Transverse colon (tissue), 4 donors: Measurements from ENCODE around the gene PABPN1. TPM values are rescaled to one million over a fixed set of nuclear protein-coding genes. Genes with fewer than 3 reads are reported as not detected.

Experiments used
- DNase-seq: peaks from one replicate; pipeline ENCODE4 v3.0.0-alpha.2; 2019
- H3K27ac ChIP-seq, 4 donors: fragments of 200-600 bp; sonication (generic); 2 replicates each; pipeline ENCODE4 v1.5.1; 2016 to 2018; ENCODE audit warnings: inconsistent platforms in 4 of 4
- H3K27me3 ChIP-seq: fragments of 200-600 bp; sonication (generic); 2 replicates; pipeline ENCODE4 v1.5.1; 2017; ENCODE audit warnings: inconsistent platforms
- H3K36me3 ChIP-seq, 4 donors: fragments of 200-600 bp; sonication (generic); 2 replicates each; pipeline ENCODE4 v1.5.1; 2017 to 2019; ENCODE audit warnings: inconsistent platforms in 4 of 4
- H3K4me1 ChIP-seq, 4 donors: fragments of 200-600 bp; sonication (generic); 2 replicates each; pipeline ENCODE4 v1.5.1; 2017 to 2020; ENCODE audit warnings: inconsistent platforms in 4 of 4
- H3K4me3 ChIP-seq, 4 donors: fragments of 200-600 bp; sonication (generic); 1 replicate in 1 of 4; 2 replicates in 3 of 4; pipeline versions ENCODE4 v1.5.1 to v1.6.1; 2017 to 2019; ENCODE audit warnings: inconsistent platforms in 4 of 4
- H3K9me3 ChIP-seq, 2 donors: fragments of 200-600 bp; sonication (generic); 2 replicates each; pipeline ENCODE4 v1.5.1; 2017 to 2019; ENCODE audit warnings: inconsistent platforms in 2 of 2
- CTCF ChIP-seq, 5 experiments: fragments of 200-600 bp in 3 of 5; fragments of 450-650 bp in 2 of 5; sonication (generic) in 3 of 5; IDR thresholded peaks; 1 replicate in 2 of 5; 2 replicates in 3 of 5; pipeline ENCODE4 v1.5.1; 2016 to 2017; ENCODE audit warnings: antibody characterized with exemption in 5 of 5, inconsistent platforms in 3 of 5, mild to moderate bottlenecking in 2 of 5, moderate library complexity in 1 of 5
- EP300 ChIP-seq: sonication (generic); formaldehyde crosslinking; IDR thresholded peaks from one replicate; pipeline ENCODE4 v1.6.1; 2017; ENCODE audit warnings: antibody characterized with exemption, low read depth
- POLR2A ChIP-seq: fragments of 450-650 bp; IDR thresholded peaks from one replicate; pipeline ENCODE4 v1.6.1; 2016; ENCODE audit warnings: antibody characterized with exemption, mild to moderate bottlenecking, moderate library complexity
- POLR2AphosphoS5 ChIP-seq, 3 donors: sonication (generic); formaldehyde crosslinking; IDR thresholded peaks; one replicate each; pipeline ENCODE4 v1.6.1; 2016; ENCODE audit warnings: antibody characterized with exemption in 3 of 3
- WGBS, 2 donors: methylation state at CpG; one replicate each; pipeline ENCODE4 v1.1.5; 2018; ENCODE audit warnings: low coverage in 1 of 2; 5-methylcytosine and 5-hydroxymethylcytosine counted together
- in situ Hi-C, 4 donors: fragments of 200-750 bp; cut with MboI; loops; one replicate each; pipeline versions ENCODE4 v1.15.0 to v1.15.1; 2017; ENCODE audit warnings: low sequenced_read_pairs in 3 of 4, low pct_ligation_motif_present in 1 of 4, low pct_unique_long_range_greater_than_20kb in 1 of 4
- intact Hi-C: fragments of 100-400 bp; cut with DNase I; formaldehyde crosslinking; loops from one replicate; pipeline ENCODE4 v1.15.1; 2023; ENCODE audit warnings: low total_unique reads
- total RNA-seq, 4 donors: library from RNA; depleted of rRNA; stranded (reverse); fragments of >200 nt; gene quantifications; one replicate each; pipeline ENCODE4 v1.1.0, GENCODE V29; 2016

PABPN1 gene
- total RNA-seq, 4 donors from 2014 or later, result 50.0 to 149 (median 63.7) TPM

- in situ Hi-C loops, result no loop called here
- no peaks in the 10 kb centered on the region for H3K9me3 ChIP-seq
- peaks cover 0 to 7% (median 6%) of the 10 kb centered on the region in 4 donors for H3K4me1 ChIP-seq
- H3K27me3 ChIP-seq, result no peaks in the 10 kb centered on the region
- no peak overlapping the region for H3K27ac ChIP-seq
- intact Hi-C loops, result no loop called here
- TF ChIP-seq EP300 (no peak), POLR2AphosphoS5 (IDR thresholded peaks at IDR 0.05) (no peak), CTCF (IDR thresholded peaks at IDR 0.05) (no peak), POLR2A (no peak)
- WGBS, 2 donors, result 78 to 90% methylated on average over 3 to 5 of the region's 5 CpGs
- DNase-seq, result no peak
- no peak overlapping the region for H3K4me3 ChIP-seq
- peaks cover 0 to 3% (median 0%) of the 10 kb centered on the region in 4 donors for H3K36me3 ChIP-seq
Measured at GRCh38 chr14:23316300-23316699, 5.0 kb upstream of the PABPN1 start.

DNA sequence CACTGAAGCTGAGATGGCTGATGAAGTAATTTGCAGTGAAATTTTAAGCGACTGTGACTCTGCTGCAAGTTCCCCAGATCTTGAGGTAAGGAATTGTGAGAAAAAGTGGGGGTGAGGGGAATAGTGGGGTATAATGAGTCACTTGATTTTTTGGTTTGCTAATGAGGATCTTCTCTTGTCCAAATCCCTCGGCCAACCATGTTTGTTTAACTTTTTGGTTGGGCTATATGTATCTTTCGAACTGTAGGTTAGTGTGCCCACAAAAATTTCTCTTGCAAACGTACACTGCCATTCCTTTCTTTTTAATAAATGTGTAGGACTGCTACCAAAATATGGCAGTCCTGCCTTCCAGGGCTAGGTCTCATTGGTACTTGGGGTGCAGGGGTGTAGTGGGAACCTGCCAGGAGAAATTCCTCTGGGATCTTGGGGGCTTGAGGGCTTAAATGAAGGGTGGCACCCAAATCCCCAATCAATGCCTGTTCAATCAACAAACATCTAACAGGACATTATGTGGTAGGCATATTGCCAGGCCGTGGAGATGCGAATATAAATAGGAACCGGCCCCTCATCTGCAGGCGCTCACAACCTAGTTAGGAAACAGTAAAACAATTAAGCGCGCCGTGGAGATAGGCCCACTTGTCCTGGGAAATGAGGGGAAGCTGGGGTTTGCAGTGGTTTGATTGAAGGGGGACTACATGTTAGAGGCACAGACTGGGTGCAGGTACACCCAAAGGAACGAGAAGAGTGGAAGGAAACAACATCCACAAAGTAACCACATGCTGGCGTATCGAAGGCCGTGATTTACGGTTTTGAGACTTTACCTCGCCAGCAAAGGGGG lies 1.3 kb upstream of the PABPN1 start:
- no peaks in the 10 kb centered on the region for H3K27me3 ChIP-seq
- 87 to 92% methylated on average over 15 to 17 of the region's 17 CpGs for WGBS, 2 donors
- peaks cover 10 to 21% (median 18%) of the 10 kb centered on the region in 4 donors for H3K4me1 ChIP-seq
- intact Hi-C loops (no loop called here), in situ Hi-C loops (no loop called here)
- no peaks in the 10 kb centered on the region for H3K9me3 ChIP-seq
- H3K4me3 ChIP-seq, result peak overlapping the region in 3 of 4 donors; percentile 20 to 97 (median 43)
- TF ChIP-seq POLR2A, result no peak
- TF ChIP-seq EP300, result no peak
- TF ChIP-seq CTCF (IDR thresholded peaks at IDR 0.05), result no peak
- no peak for TF ChIP-seq POLR2AphosphoS5 (IDR thresholded peaks at IDR 0.05)
- peaks cover 0 to 19% (median 8%) of the 10 kb centered on the region in 4 donors for H3K36me3 ChIP-seq
- peak overlapping the region; percentile 90 to 99 (median 96) for H3K27ac ChIP-seq
- no peak for DNase-seq

DNA sequence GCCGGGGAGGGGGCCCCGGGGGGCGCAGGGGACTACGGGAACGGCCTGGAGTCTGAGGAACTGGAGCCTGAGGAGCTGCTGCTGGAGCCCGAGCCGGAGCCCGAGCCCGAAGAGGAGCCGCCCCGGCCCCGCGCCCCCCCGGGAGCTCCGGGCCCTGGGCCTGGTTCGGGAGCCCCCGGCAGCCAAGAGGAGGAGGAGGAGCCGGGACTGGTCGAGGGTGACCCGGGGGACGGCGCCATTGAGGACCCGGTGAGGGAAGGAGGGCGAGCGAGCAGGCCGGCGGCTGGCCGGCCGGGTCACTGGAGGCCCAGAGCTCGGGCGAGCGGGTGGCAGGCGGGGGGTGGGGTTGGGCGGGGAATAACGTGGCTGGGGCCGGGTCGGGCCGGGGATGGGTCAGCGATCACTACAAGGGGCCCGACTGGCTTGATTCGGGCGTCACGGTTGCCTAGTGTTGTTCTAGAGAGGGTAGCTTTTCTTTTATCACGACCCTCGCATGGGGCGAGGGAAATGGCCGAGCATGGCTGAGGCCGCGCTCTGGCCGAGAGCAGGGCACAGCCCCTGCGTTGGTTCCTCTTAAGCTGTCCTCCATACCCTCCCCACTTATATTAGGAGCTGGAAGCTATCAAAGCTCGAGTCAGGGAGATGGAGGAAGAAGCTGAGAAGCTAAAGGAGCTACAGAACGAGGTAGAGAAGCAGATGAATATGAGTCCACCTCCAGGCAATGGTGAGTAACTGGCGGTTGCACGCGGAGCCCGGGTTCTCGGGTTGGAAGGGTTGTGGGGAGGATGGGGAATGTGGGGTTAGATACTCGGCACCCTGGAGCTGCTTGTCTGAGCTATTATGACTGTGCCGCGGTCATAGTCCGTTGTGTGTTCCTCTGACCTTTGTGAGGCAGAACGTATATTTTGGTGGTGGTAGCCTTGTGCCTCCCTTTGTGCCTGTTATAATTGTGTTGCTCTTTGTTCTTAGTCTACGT lies 603 bp downstream of the PABPN1 start:
- Histone ChIP-seq H3K9me3 (no peaks in the 10 kb centered on the region), H3K36me3 (peaks cover 0 to 25% (median 8%) of the 10 kb centered on the region in 4 donors), H3K27ac (peak overlapping the region; percentile 98 to 99 (median 98)), H3K27me3 (no peaks in the 10 kb centered on the region), H3K4me3 (peak overlapping the region; percentile 92 to 99 (median 97)), H3K4me1 (peaks cover 10 to 21% (median 18%) of the 10 kb centered on the region in 4 donors)
- in situ Hi-C loops (no loop called here), intact Hi-C loops (no loop called here)
- TF ChIP-seq POLR2AphosphoS5 (IDR thresholded peaks at IDR 0.05) (peak; percentile 25 to 48 (median 48)), EP300 (no peak), POLR2A (peak; percentile 39)
- peak; percentile 58 for DNase-seq
- WGBS, 2 donors, result 0 to 3% methylated on average over 6 to 24 of the region's 64 CpGs

GRCh38 chr14:23322568-23323517 lies 1.6 kb downstream of the PABPN1 start:
- DNase-seq, result no peak
- no peaks in the 10 kb centered on the region for H3K9me3 ChIP-seq
- peaks cover 10 to 21% (median 18%) of the 10 kb centered on the region in 4 donors for H3K4me1 ChIP-seq
- peak overlapping the region; percentile 98 to 99 (median 98) for H3K27ac ChIP-seq
- intact Hi-C loops, result no loop called here
- H3K36me3 ChIP-seq, result peaks cover 0 to 25% (median 8%) of the 10 kb centered on the region in 4 donors
- in situ Hi-C loops, result no loop called here
- H3K27me3 ChIP-seq, result no peaks in the 10 kb centered on the region
- no peak for TF ChIP-seq CTCF (IDR thresholded peaks at IDR 0.05)
- TF ChIP-seq POLR2A, result no peak
- no peak for TF ChIP-seq EP300
- TF ChIP-seq POLR2AphosphoS5 (IDR thresholded peaks at IDR 0.05), result no peak
- 43 to 51% methylated on average over 8 to 10 of the region's 10 CpGs for WGBS, 2 donors
- peak overlapping the region in 3 of 4 donors; percentile 92 to 99 (median 97) for H3K4me3 ChIP-seq
